Psoas muscle (tissue), 8 donors: ENCODE measurements around the gene UPK3A. TPM values are rescaled to one million over a fixed set of nuclear protein-coding genes. Genes with fewer than 3 reads are reported as not detected.

Experiments
- ATAC-seq, 4 donors: fragments of 200-7000 bp; cut with Tn5 transposase; one replicate each; pipeline ENCODE4 v1.9.1; 2020; ENCODE audit warnings: moderate library complexity in 3 of 4, mild to moderate bottlenecking in 2 of 4
- DNase-seq, 2 donors: peaks; one replicate each; pipeline ENCODE4 v3.0.0-alpha.2; 2020
- H3K27ac ChIP-seq: fragments of 200-600 bp; one replicate; pipeline ENCODE4 v1.8.0; 2022
- H3K27me3 ChIP-seq, 3 donors: fragments of 200-600 bp in 1 of 3; one replicate each; pipeline versions ENCODE4 v1.6.1 to v1.8.0; 2013 to 2022; ENCODE audit warnings: low read length in 2 of 3, mild to moderate bottlenecking in 2 of 3, moderate library complexity in 1 of 3; ENCODE audit not compliant: insufficient read depth in 3 of 3
- H3K36me3 ChIP-seq, 2 donors: fragments of 200-600 bp in 1 of 2; one replicate each; pipeline versions ENCODE4 v1.6.1 to v1.8.0; 2013 to 2022; ENCODE audit warnings: low read depth in 1 of 2, mild to moderate bottlenecking in 1 of 2, moderate library complexity in 1 of 2; ENCODE audit not compliant: insufficient read depth in 1 of 2
- H3K4me1 ChIP-seq: fragments of 200-600 bp; one replicate; pipeline ENCODE4 v1.8.0; 2022
- H3K4me3 ChIP-seq: fragments of 200-600 bp; one replicate; pipeline ENCODE4 v1.8.0; 2022; ENCODE audit warnings: mild to moderate bottlenecking
- H3K9me3 ChIP-seq: fragments of 200-600 bp; one replicate; pipeline ENCODE4 v1.8.0; 2022
- CTCF ChIP-seq: fragments of 200-600 bp; IDR thresholded peaks from one replicate; pipeline ENCODE4 v1.8.0; 2022; ENCODE audit warnings: antibody characterized with exemption
- WGBS, 3 donors: extraction: QIAGEN DNeasy Blood & Tissue Kit; methylation state at CpG; one replicate each; pipeline versions ENCODE4 v1.1.6 to v1.1.7; 2013; 5-methylcytosine and 5-hydroxymethylcytosine counted together
- intact Hi-C, 2 donors: fragments of 100-400 bp; cut with DNase I; formaldehyde crosslinking; loops; one replicate each; pipeline versions ENCODE4 v1.11.0 to v1.14.2; 2022
- polyA plus RNA-seq, 3 donors: library from polyadenylated mRNA; stranded (reverse); fragments of 200-250 nt; gene quantifications; one replicate each; pipeline ENCODE4 v1.2.3, GENCODE V29; 2013
- total RNA-seq, 4 donors: library from RNA; stranded (reverse); fragmentation: NEBNext Ultra II Directional in 2 of 4; extraction: Animal tissue kit (Norgen Biotek cat#: 25700) in 2 of 4; gene quantifications; one replicate each; pipeline versions ENCODE4 v1.2.1 to v1.2.4, GENCODE V29; 2021 to 2023
- donor health status: healthy with polysubstance abuse.
- donor health status: DM: no; HTN: no; CAD: no; lungs with moderate emphysema.
- donor health status: Bipolar disorder and iron deficiency.
- donor health status: healthy.
- donor health status: DM: yes; HTN: yes; CAD: no.
- donor health status: DM: no; HTN: no; CAD: no.
- donor health status: DM: no; HTN: no; CAD: no.
- donor health status: DM: yes; HTN: yes; CAD: no.

The UPK3A gene
- total and polyA plus RNA-seq, 7 donors, result 0.93 to 11.7 (median 2.5) TPM

- no peak overlapping the region for H3K4me3 ChIP-seq
- 84 to 87% (median 85%) methylated on average over 8 of the region's 8 CpGs for WGBS, 3 donors
- no peak for ATAC-seq
- no peak overlapping the region for H3K27ac ChIP-seq
- no peaks in the 10 kb centered on the region for H3K9me3 ChIP-seq
- peaks cover 0 to 53% of the 10 kb centered on the region in 2 donors for H3K36me3 ChIP-seq
- intact Hi-C loops, result no loop called here
- H3K27me3 ChIP-seq, result no peaks in the 10 kb centered on the region
- DNase-seq, result no peak
- TF ChIP-seq CTCF, result no peak
- H3K4me1 ChIP-seq, result peaks cover 24% of the 10 kb centered on the region
Observed at GRCh38 chr22:45340323-45340722, 55.6 kb downstream of the UPK3A start.

- H3K27me3 ChIP-seq, result no peaks in the 10 kb centered on the region
- no peak for TF ChIP-seq CTCF
- intact Hi-C loops, result no loop called here
- H3K4me3 ChIP-seq, result no peak overlapping the region
- ATAC-seq (no peak), DNase-seq (no peak)
- H3K27ac ChIP-seq, result no peak overlapping the region
- H3K4me1 ChIP-seq, result peaks cover 12% of the 10 kb centered on the region
- H3K36me3 ChIP-seq, result peaks cover 0 to 55% of the 10 kb centered on the region in 2 donors
- no peaks in the 10 kb centered on the region for H3K9me3 ChIP-seq
- WGBS, 3 donors, result 43 to 57% (median 56%) methylated on average over 6 of the region's 6 CpGs
Observed at GRCh38 chr22:45341498-45341897, 56.7 kb downstream of the UPK3A start.

- DNase-seq (no peak), ATAC-seq (no peak)
- WGBS, 3 donors, result 78 to 92% (median 87%) methylated on average over 8 of the region's 8 CpGs
- no peak overlapping the region for H3K4me3 ChIP-seq
- intact Hi-C loops, result no loop called here
- H3K27ac ChIP-seq, result no peak overlapping the region
- no peaks in the 10 kb centered on the region for H3K27me3 ChIP-seq
- H3K36me3 ChIP-seq, result peaks cover 0 to 53% of the 10 kb centered on the region in 2 donors
- no peaks in the 10 kb centered on the region for H3K4me1 ChIP-seq
- TF ChIP-seq CTCF, result no peak
- no peaks in the 10 kb centered on the region for H3K9me3 ChIP-seq
Observed at GRCh38 chr22:45343143-45343542, 58.4 kb downstream of the UPK3A start.

- no peaks in the 10 kb centered on the region for H3K9me3 ChIP-seq
- no peak overlapping the region for H3K4me3 ChIP-seq
- ATAC-seq (peak; percentile 66 to 93 (median 71)), DNase-seq (no peak)
- intact Hi-C loops, result no loop called here
- no peaks in the 10 kb centered on the region for H3K4me1 ChIP-seq
- TF ChIP-seq CTCF, result peak; percentile 31
- no peak overlapping the region for H3K27ac ChIP-seq
- H3K27me3 ChIP-seq, result no peaks in the 10 kb centered on the region
- WGBS, 3 donors, result 33 to 75% (median 50%) methylated on average over 5 of the region's 5 CpGs
- H3K36me3 ChIP-seq, result peaks cover 0 to 41% of the 10 kb centered on the region in 2 donors
Observed at GRCh38 chr22:45344334-45344733, 59.6 kb downstream of the UPK3A start.

Other genes with a start within 250 kb of the UPK3A start
- gene NUP50, start 121.0 kb upstream of the UPK3A start, total RNA-seq, result 10 to 100 TPM; 17.1 to 26.6 (median 21.6) TPM
- gene NUP50, start 121.0 kb upstream of the UPK3A start, polyA plus RNA-seq, result 10 to 100 TPM in 2 of 3 donors, 1 to 10 TPM in 1; 6.1 to 21.1 (median 11.8) TPM
- gene KIAA0930, start 44.1 kb upstream of the UPK3A start, total RNA-seq, result 10 to 100 TPM; 21.3 to 51.1 (median 28.0) TPM
- 10 to 100 TPM; 13.2 to 24.9 (median 15.3) TPM for gene KIAA0930, start 44.1 kb upstream of the UPK3A start, polyA plus RNA-seq
- gene FAM118A, start 25.0 kb downstream of the UPK3A start, total RNA-seq, result 10 to 100 TPM; 14.2 to 25.5 (median 16.6) TPM
- 10 to 100 TPM in 2 of 3 donors, 1 to 10 TPM in 1; 5.8 to 18.8 (median 15.6) TPM for gene FAM118A, start 25.0 kb downstream of the UPK3A start, polyA plus RNA-seq
- gene SMC1B, start 128.7 kb downstream of the UPK3A start, total RNA-seq, result not detected
- gene SMC1B, start 128.7 kb downstream of the UPK3A start, polyA plus RNA-seq, result not detected
- gene RIBC2, start 128.7 kb downstream of the UPK3A start, total RNA-seq, result not detected
- gene RIBC2, start 128.7 kb downstream of the UPK3A start, polyA plus RNA-seq, result under 1 TPM in 1 of 3 donors, not detected in 2; 0.04 TPM
- 10 to 100 TPM; 19.3 to 95.7 (median 29.3) TPM for gene FBLN1, start 217.9 kb downstream of the UPK3A start, total RNA-seq
- gene FBLN1, start 217.9 kb downstream of the UPK3A start, polyA plus RNA-seq, result 10 to 100 TPM; 10.5 to 14.0 (median 12.0) TPM